Neural crest cell (in vitro differentiated cells): ENCODE measurements around the gene TGIF1. TPM values are rescaled to one million over a fixed set of nuclear protein-coding genes. Genes with fewer than 3 reads are reported as not detected.
"Not testable (repeated sequence)": the region's sequence is repeated elsewhere in the genome, so short reads cannot be mapped to it uniquely, and the experiment has no call there.

Source experiments
- DNase-seq: peaks from one replicate; pipeline ENCODE4 v3.0.0; 2021; ENCODE audit warnings: low read depth, mixed read lengths, low spot score
- H3K27ac Mint-ChIP-seq: one replicate; pipeline ENCODE4 v1.8.0; 2021; ENCODE audit warnings: mild to moderate bottlenecking, mixed read lengths; ENCODE audit not compliant: unreplicated experiment
- H3K27me3 Mint-ChIP-seq: 2 replicates; pipeline ENCODE4 v1.8.0; 2021; ENCODE audit warnings: low read depth, mild to moderate bottlenecking, mixed read lengths
- H3K36me3 Mint-ChIP-seq: 2 replicates; pipeline ENCODE4 v1.8.0; 2021; ENCODE audit warnings: low read depth, mild to moderate bottlenecking, mixed read lengths
- H3K4me1 Mint-ChIP-seq: 2 replicates; pipeline ENCODE4 v1.8.0; 2021; ENCODE audit warnings: mixed read lengths
- H3K4me3 Mint-ChIP-seq: one replicate; pipeline ENCODE4 v1.8.0; 2021; ENCODE audit warnings: mild to moderate bottlenecking, mixed read lengths
- H3K9me3 Mint-ChIP-seq: 2 replicates; pipeline ENCODE4 v1.8.0; 2021; ENCODE audit warnings: mixed read lengths
- total RNA-seq: library from RNA; stranded (reverse); gene quantifications from 2 replicates; pipeline ENCODE4 v1.2.1, GENCODE V29; 2021
- TF ChIP-seq, protein P1 (sequence below): fragments of 200-600 bp; sonication (generic); conservative IDR thresholded peaks from 2 replicates; pipeline ENCODE4 v1.5.0; 2021; ENCODE audit warnings: antibody characterized with exemption, mild to moderate bottlenecking

Gene TGIF1
- total RNA-seq, 1 donor from 2014 or later: 49.1 TPM

DNA sequence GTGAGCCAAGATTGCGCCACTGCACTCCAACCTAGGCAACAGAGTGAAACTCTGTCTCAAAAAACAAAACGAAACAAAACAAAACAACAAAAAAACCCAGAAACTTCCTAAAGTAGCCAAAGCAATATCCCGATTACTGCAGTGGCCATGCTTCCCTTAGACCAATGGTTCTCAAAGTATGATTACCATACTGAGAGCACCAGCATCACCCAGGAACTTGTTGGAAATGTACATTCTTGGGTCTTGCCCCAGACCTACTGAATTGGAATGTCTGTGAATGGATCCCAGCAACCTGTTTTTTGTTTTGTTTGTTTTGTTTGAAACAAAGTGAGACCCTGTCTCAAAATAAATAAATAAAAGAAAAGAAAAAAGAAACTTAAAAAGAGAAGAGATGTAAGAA, 41.9 kb upstream of the TGIF1 start:
- Mint-ChIP-seq H3K9me3 (peaks cover 3% of the 10 kb centered on the region), H3K36me3 (peaks cover 4% of the 10 kb centered on the region), H3K27ac (no peak overlapping the region), H3K4me1 (peaks cover 11% of the 10 kb centered on the region), H3K4me3 (no peak overlapping the region), H3K27me3 (no peaks in the 10 kb centered on the region)
- TF ChIP-seq, protein P1, sequence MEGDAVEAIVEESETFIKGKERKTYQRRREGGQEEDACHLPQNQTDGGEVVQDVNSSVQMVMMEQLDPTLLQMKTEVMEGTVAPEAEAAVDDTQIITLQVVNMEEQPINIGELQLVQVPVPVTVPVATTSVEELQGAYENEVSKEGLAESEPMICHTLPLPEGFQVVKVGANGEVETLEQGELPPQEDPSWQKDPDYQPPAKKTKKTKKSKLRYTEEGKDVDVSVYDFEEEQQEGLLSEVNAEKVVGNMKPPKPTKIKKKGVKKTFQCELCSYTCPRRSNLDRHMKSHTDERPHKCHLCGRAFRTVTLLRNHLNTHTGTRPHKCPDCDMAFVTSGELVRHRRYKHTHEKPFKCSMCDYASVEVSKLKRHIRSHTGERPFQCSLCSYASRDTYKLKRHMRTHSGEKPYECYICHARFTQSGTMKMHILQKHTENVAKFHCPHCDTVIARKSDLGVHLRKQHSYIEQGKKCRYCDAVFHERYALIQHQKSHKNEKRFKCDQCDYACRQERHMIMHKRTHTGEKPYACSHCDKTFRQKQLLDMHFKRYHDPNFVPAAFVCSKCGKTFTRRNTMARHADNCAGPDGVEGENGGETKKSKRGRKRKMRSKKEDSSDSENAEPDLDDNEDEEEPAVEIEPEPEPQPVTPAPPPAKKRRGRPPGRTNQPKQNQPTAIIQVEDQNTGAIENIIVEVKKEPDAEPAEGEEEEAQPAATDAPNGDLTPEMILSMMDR: no peak
- DNase-seq: no peak

- Mint-ChIP-seq H3K27me3 (no peaks in the 10 kb centered on the region), H3K36me3 (peaks cover 4% of the 10 kb centered on the region), H3K4me3 (no peak overlapping the region), H3K9me3 (peaks cover 8% of the 10 kb centered on the region), H3K4me1 (peaks cover 11% of the 10 kb centered on the region), H3K27ac (no peak overlapping the region)
- no peak for DNase-seq
- TF ChIP-seq, protein P1: no peak
Observed at GRCh38 chr18:3409811-3410210, 40.2 kb upstream of the TGIF1 start.

DNA sequence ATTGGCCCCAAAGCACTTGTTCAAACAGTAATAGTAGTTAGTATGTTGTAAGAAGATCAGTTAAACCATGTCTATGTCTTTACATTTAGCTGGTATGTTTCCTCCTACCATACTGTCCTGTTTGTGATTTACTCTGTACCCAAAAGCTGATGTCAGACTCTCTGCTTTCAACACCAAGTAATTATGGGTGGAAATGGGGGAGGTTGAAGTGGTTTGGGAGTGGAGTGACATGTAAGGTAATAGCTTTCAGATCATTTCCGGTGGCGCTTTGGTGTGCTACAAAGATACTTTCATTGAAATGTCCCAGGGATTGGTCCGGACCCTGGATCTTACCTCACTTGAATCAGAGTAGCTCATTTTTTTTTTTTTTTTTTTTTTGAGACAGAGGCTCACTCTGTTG, 39.7 kb upstream of the TGIF1 start:
- DNase-seq: no peak
- H3K27ac Mint-ChIP-seq: no peak overlapping the region
- H3K27me3 Mint-ChIP-seq: no peaks in the 10 kb centered on the region
- peaks cover 11% of the 10 kb centered on the region for H3K4me1 Mint-ChIP-seq
- H3K4me3 Mint-ChIP-seq: no peak overlapping the region
- H3K9me3 Mint-ChIP-seq: peaks cover 8% of the 10 kb centered on the region
- TF ChIP-seq, protein P1: no peak
- H3K36me3 Mint-ChIP-seq: peaks cover 4% of the 10 kb centered on the region

- H3K36me3 Mint-ChIP-seq, H3K4me3 Mint-ChIP-seq, H3K27me3 Mint-ChIP-seq, H3K27ac Mint-ChIP-seq, H3K9me3 Mint-ChIP-seq, DNase-seq: not testable (repeated sequence)
- H3K4me1 Mint-ChIP-seq: peaks cover 11% of the 10 kb centered on the region
Observed at GRCh38 chr18:3410876-3411275, 39.1 kb upstream of the TGIF1 start.

DNA sequence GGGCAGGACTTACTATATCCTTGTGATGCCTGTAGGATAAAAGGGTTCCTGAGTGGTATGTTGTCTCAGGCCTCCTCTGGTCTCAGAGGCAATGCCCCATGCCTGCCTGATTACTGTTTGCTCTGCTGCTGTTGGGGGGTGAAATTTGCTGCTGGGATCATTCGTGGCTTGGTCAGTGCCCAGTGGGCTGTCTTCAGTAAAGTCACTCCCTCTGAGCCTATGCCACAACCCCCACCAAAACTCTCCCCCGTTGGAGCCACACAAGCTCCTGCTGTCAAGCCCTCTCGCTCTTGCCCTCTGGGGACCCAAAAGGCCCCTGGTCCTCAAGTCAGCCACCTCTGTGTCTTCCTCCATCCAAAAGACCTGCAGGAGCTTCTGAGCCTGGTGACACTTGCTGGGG, 38.6 kb upstream of the TGIF1 start:
- no peaks in the 10 kb centered on the region for H3K36me3 Mint-ChIP-seq

DNA sequence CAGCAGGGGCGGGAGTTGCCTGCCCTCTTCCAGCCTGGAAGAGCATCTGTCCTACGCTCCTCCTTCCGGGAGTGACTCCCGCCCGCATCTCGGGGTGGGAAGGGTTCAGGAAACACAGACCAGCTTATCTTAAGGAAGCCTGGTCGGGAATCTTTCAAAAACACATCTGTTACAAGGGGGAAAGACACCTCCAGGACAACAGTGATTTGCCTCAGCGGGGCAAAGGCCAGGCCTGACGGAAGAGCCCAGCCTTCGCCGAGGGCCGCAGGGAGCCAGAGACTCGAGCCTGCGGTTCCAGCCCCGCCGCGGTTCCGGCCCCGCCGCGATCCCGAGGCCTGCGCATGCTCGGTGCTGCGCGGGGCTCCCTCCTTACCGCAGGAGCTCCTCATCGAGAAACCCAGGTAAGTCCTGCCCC, 38.1 kb upstream of the TGIF1 start:
- TF ChIP-seq, protein P1: no peak
- H3K9me3 Mint-ChIP-seq: peaks cover 5% of the 10 kb centered on the region
- H3K4me1 Mint-ChIP-seq: peaks cover 11% of the 10 kb centered on the region
- no peaks in the 10 kb centered on the region for H3K36me3 Mint-ChIP-seq
- no peak for DNase-seq
- no peak overlapping the region for H3K4me3 Mint-ChIP-seq
- no peaks in the 10 kb centered on the region for H3K27me3 Mint-ChIP-seq
- H3K27ac Mint-ChIP-seq: no peak overlapping the region

More for the DNA sequence above, 38.6 kb upstream of the TGIF1 start:
- Mint-ChIP-seq H3K9me3 (peaks cover 5% of the 10 kb centered on the region), H3K27ac (no peak overlapping the region), H3K27me3 (no peaks in the 10 kb centered on the region), H3K4me3 (no peak overlapping the region), H3K4me1 (peaks cover 11% of the 10 kb centered on the region)
- DNase-seq: no peak
- TF ChIP-seq, protein P1: no peak

- not testable (repeated sequence) for H3K4me3 Mint-ChIP-seq, DNase-seq, H3K9me3 Mint-ChIP-seq, H3K27me3 Mint-ChIP-seq, H3K36me3 Mint-ChIP-seq, H3K27ac Mint-ChIP-seq
- H3K4me1 Mint-ChIP-seq: peaks cover 11% of the 10 kb centered on the region
Observed at GRCh38 chr18:3412528-3412927, 37.4 kb upstream of the TGIF1 start.
